PC-3 (cell line): Measurements from ENCODE around the gene ELOVL5. TPM values are rescaled to one million over a fixed set of nuclear protein-coding genes. Genes with fewer than 3 reads are reported as not detected.
A peak's percentile ranks its signal among the peaks of the same experiment; 100 is the strongest.

ENCODE experiments used
- ATAC-seq: fragments of 200-7000 bp; cut with Tn5 transposase; 2 replicates; pipeline ENCODE4 v1.9.1; 2020; ENCODE audit warnings: mild to moderate bottlenecking, moderate library complexity
- BruUV-seq: library from RNA; stranded (reverse); fragments of 400-500 nt; replicated peaks from 2 replicates; lab custom pipeline; 2021; lab: Mats Ljungman, UMichigan
- CTCF ChIA-PET: fragments of 300-600 bp; sonication (Branson Sonifier 250); formaldehyde crosslinking; loops from one replicate; lab custom pipeline; 2022; ENCODE audit warnings: antibody characterized with exemption; lab: Charles Lee
- POLR2A ChIA-PET: fragments of 300-600 bp; sonication (Branson Sonifier 250); formaldehyde crosslinking; loops from one replicate; lab custom pipeline; 2022; ENCODE audit warnings: antibody characterized with exemption; ENCODE audit not compliant: unreplicated experiment; lab: Charles Lee
- DNase-seq: peaks from one replicate; pipeline ENCODE4 v3.0.0-alpha.2; 2015
- H2AFZ ChIP-seq: fragments of 300-600 bp; sonication (generic); 2 replicates; pipeline ENCODE4 v1.6.0; 2016; ENCODE audit warnings: antibody characterized with exemption, low read length
- H3F3A ChIP-seq: fragments of 300-600 bp; sonication (generic); one replicate; pipeline ENCODE4 v1.6.0; 2017; ENCODE audit warnings: antibody characterized with exemption, low read length, control low read depth, mild to moderate bottlenecking; ENCODE audit not compliant: unreplicated experiment
- H3K27ac ChIP-seq: fragments of 300-600 bp; sonication (generic); 2 replicates; pipeline ENCODE4 v1.5.1; 2016; ENCODE audit warnings: mild to moderate bottlenecking, low read length
- H3K27me3 ChIP-seq: fragments of 300-600 bp; sonication (generic); 2 replicates; pipeline ENCODE4 v1.6.1; 2016; ENCODE audit warnings: low read length, mixed read lengths
- H3K36me3 ChIP-seq: fragments of 300-600 bp; sonication (generic); 2 replicates; pipeline ENCODE4 v1.6.1; 2016; ENCODE audit warnings: low read depth, mixed run types, low read length, mixed read lengths
- H3K4me1 ChIP-seq: fragments of 300-600 bp; sonication (generic); 2 replicates; pipeline ENCODE4 v1.5.1; 2016; ENCODE audit warnings: low read length; ENCODE audit not compliant: insufficient read depth
- H3K4me2 ChIP-seq: fragments of 300-600 bp; sonication (generic); 2 replicates; pipeline ENCODE4 v1.6.0; 2016; ENCODE audit warnings: low read length
- H3K4me3 ChIP-seq: fragments of 300-600 bp; sonication (generic); 2 replicates; pipeline ENCODE4 v1.5.1; 2016; ENCODE audit warnings: mild to moderate bottlenecking, low read length, mixed read lengths
- H3K79me2 ChIP-seq: fragments of 300-600 bp; sonication (generic); 2 replicates; pipeline ENCODE4 v1.6.1; 2017; ENCODE audit warnings: low read length, mixed read lengths
- H3K9ac ChIP-seq: fragments of 300-600 bp; sonication (generic); 2 replicates; pipeline ENCODE4 v1.6.0; 2016; ENCODE audit warnings: mild to moderate bottlenecking, low read length
- H3K9me2 ChIP-seq: fragments of 300-600 bp; sonication (generic); replicated peaks from 2 replicates; pipeline ENCODE4 v1.6.1; 2016; ENCODE audit warnings: mixed run types, low read length, mixed read lengths
- H3K9me3 ChIP-seq: fragments of 300-600 bp; sonication (generic); 2 replicates; pipeline ENCODE4 v1.6.1; 2016; ENCODE audit warnings: low read length, mixed read lengths
- H4K20me1 ChIP-seq: fragments of 300-600 bp; sonication (generic); 2 replicates; pipeline ENCODE4 v1.6.1; 2016; ENCODE audit warnings: low read length, mixed read lengths
- CTCF ChIP-seq: fragments of 300-600 bp; sonication (generic); conservative IDR thresholded peaks from 2 replicates; pipeline ENCODE4 v1.5.1; 2017; ENCODE audit warnings: antibody characterized with exemption, low read depth, mild to moderate bottlenecking, low read length
- EZH2 ChIP-seq: fragments of 300-600 bp; sonication (generic); IDR thresholded peaks from one replicate; pipeline ENCODE4 v1.6.1; 2017; ENCODE audit warnings: antibody characterized with exemption, mild to moderate bottlenecking, low read length; ENCODE audit not compliant: unreplicated experiment
- EZH2phosphoT487 ChIP-seq: fragments of 300-600 bp; sonication (generic); IDR thresholded peaks from 2 replicates; pipeline ENCODE4 v1.6.1; 2018; ENCODE audit warnings: mild to moderate bottlenecking, antibody characterized with exemption, low read length, borderline replicate concordance
- intact Hi-C: fragments of 100-400 bp; cut with micrococcal nuclease; formaldehyde crosslinking; loops from 2 replicates; pipeline ENCODE4 v1.9.0; 2023
- total RNA-seq: library from RNA; depleted of rRNA; stranded (reverse); fragments of >200 nt; gene quantifications from 2 replicates; pipeline ENCODE4 v1.2.3, GENCODE V29; 2014

The ELOVL5 gene
- total RNA-seq, 1 experiment from 2014 or later = 62.7 TPM

DNA sequence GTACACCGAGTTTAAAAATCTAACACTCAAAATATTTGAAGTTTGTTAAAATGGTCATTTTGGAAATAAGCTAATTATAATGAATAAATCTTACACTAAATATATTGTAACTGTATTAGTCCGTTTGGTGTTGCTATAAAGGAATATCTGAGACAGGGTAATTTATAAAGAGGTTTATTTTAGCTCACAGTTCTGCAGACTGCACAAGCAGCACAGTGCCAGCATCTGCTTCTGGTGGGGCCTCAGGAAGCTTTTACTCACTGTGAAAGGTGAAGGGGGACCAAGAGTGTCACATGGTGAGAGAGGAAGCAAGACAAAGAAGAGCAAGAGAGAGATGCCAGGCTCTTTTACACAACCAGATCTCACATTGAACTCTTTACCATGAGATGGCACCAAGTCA is 17.1 kb downstream of the ELOVL5 start:
- Histone ChIP-seq H4K20me1 (no peaks in the 10 kb centered on the region), H3K9ac (no peak overlapping the region), H3K9me2 (no peaks in the 10 kb centered on the region), H2AFZ (no peak overlapping the region), H3K4me2 (no peak overlapping the region), H3K36me3 (0 out of 2 replicates have a peak, but pooled peaks cover under 1% of the 10 kb centered on the region), H3K9me3 (no peaks in the 10 kb centered on the region), H3F3A (peaks cover 14% of the 10 kb centered on the region), H3K79me2 (peaks cover 87% of the 10 kb centered on the region), H3K4me1 (peaks cover 23% of the 10 kb centered on the region), H3K27ac (no peak overlapping the region), H3K4me3 (no peak overlapping the region), H3K27me3 (no peaks in the 10 kb centered on the region)
- BruUV-seq = no TSS peak
- TF ChIP-seq CTCF (no peak), EZH2 (no peak), EZH2phosphoT487 (no peak)
- intact Hi-C loops = no loop called here
- POLR2A ChIA-PET = no interaction called here
- DNase-seq (no peak), ATAC-seq (no peak)
- CTCF ChIA-PET = no interaction called here

- Histone ChIP-seq H3K9me3 (no peaks in the 10 kb centered on the region), H3K4me1 (peaks cover 36% of the 10 kb centered on the region), H3K4me3 (no peak overlapping the region), H3K27me3 (no peaks in the 10 kb centered on the region), H3K79me2 (peaks cover 82% of the 10 kb centered on the region), H3K27ac (no peak overlapping the region), H2AFZ (no peak overlapping the region), H3K9ac (no peak overlapping the region), H3F3A (peaks cover 19% of the 10 kb centered on the region), H3K9me2 (no peaks in the 10 kb centered on the region), H3K36me3 (no peaks in the 10 kb centered on the region), H3K4me2 (no peak overlapping the region), H4K20me1 (no peaks in the 10 kb centered on the region)
- no TSS peak for BruUV-seq
- DNase-seq (peak; percentile 21), ATAC-seq (no peak)
- CTCF ChIA-PET = no interaction called here
- POLR2A ChIA-PET = no interaction called here
- TF ChIP-seq EZH2phosphoT487 = no peak
- no peak for TF ChIP-seq CTCF
- TF ChIP-seq EZH2 = no peak
- intact Hi-C loops = no loop called here
These were observed 18.6 kb downstream of the ELOVL5 start for GRCh38 chr6:53330137-53330536.

DNA sequence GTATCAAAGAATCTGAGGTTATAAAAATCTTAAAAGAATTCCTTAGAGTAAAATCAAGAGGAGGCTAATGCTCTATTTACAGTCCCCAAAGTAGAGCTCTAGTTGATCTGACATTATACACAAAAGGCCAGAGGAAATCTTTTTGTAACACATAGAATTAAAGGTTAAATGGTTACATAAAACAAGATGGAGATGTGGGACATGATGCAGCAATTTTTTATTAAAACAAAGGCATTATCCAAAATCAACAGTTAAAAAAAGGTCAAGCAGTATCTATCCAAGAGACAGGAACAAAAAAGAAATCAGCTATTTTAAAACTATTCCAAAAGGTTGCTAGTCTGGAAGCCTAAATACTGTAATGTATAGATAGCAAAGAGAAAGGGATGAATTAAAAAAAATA is 20.4 kb downstream of the ELOVL5 start:
- intact Hi-C loops = no loop called here
- ATAC-seq (no peak), DNase-seq (no peak)
- H3F3A ChIP-seq = peaks cover 19% of the 10 kb centered on the region
- H3K27ac ChIP-seq = peak overlapping the region; percentile 95
- peaks cover 37% of the 10 kb centered on the region for H3K4me1 ChIP-seq
- H3K36me3 ChIP-seq = no peaks in the 10 kb centered on the region
- H3K9ac ChIP-seq = no peak overlapping the region
- H3K4me3 ChIP-seq = no peak overlapping the region
- peak overlapping the region; percentile 1; the same call in 1 of the 2 replicates for H2AFZ ChIP-seq
- H3K9me2 ChIP-seq = no peaks in the 10 kb centered on the region
- peaks cover 83% of the 10 kb centered on the region for H3K79me2 ChIP-seq
- no peaks in the 10 kb centered on the region for H4K20me1 ChIP-seq
- no peak for TF ChIP-seq CTCF
- no peak for TF ChIP-seq EZH2phosphoT487
- no peak for TF ChIP-seq EZH2
- peak overlapping the region; percentile 80 for H3K4me2 ChIP-seq
- ChIA-PET CTCF (no interaction called here), POLR2A (interaction anchor here (0.7 kb wide), 1 partner anchor 325 kb away, joined by 3 read pairs; no protein-coding TSS in a partner anchor)
- H3K27me3 ChIP-seq = no peaks in the 10 kb centered on the region
- no peaks in the 10 kb centered on the region for H3K9me3 ChIP-seq
- no TSS peak for BruUV-seq
